ENCODE data around the gene DHX8. TPM values are rescaled to one million over a fixed set of nuclear protein-coding genes. Genes with fewer than 3 reads are reported as not detected.
A peak's percentile ranks its signal among the peaks of the same experiment; 100 is the strongest.
"Not testable (repeated sequence)": the region's sequence is repeated elsewhere in the genome, so short reads cannot be mapped to it uniquely, and the experiment has no call there.

The DHX8 gene
- total RNA-seq, 2 experiments from 2014 or later: 37.0 to 48.3 TPM

DNA sequence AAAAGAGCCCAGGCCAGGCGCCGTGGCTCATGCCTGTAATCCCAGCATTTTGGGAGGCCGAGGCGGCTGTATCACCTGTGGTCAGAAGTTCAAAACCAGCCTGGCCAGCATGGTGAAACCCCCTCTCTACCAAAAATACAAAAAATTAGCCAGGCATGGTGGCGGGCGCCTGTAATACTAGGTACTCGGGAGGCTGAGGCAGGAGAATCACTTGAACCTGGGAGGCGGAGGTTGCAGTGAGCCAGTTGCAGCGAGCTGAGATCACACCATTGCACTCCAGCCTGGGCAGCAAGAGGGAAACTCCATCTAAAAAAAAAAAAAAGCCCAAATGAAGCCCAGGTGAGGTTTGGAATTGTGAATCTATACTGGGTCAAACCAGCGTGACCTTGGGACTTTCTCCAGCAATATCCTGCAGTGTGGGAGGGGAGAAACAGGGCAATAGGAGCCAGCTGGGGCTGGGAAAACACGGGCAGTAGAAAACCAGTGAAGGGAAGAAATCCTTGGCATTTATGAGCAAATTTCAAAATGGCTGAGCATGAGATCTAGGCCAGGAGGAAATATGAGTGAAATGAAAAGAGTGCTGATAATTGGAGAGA lies 8.2 kb upstream of the DHX8 start:
- Histone ChIP-seq H3K4me1 (ENCODE audit: insufficient read depth, low read length, poor library complexity, severe bottlenecking) (no peaks in the 10 kb centered on the region), H2AFZ (ENCODE audit: low read length) (no peak overlapping the region), H3K9me3 (ENCODE audit: low read length) (no peaks in the 10 kb centered on the region), H3K36me3 (ENCODE audit: insufficient read depth, low read length) (no peaks in the 10 kb centered on the region), H3K4me2 (ENCODE audit: low read length) (no peak overlapping the region), H3K79me2 (ENCODE audit: insufficient read depth, low read depth, low read length) (no peaks in the 10 kb centered on the region), H3K9me2 (ENCODE audit: insufficient read depth, low read length) (no peaks in the 10 kb centered on the region), H3K27ac (ENCODE audit: low read depth, low read length, poor library complexity, severe bottlenecking) (no peak overlapping the region), H3K4me3 (ENCODE audit: low read depth, low read length, poor library complexity, severe bottlenecking) (no peak overlapping the region), H4K20me1 (ENCODE audit: insufficient read depth, low read length) (no peaks in the 10 kb centered on the region)
- POLR2A ChIA-PET: no interaction called here
- TF ChIP-seq, protein P1, sequence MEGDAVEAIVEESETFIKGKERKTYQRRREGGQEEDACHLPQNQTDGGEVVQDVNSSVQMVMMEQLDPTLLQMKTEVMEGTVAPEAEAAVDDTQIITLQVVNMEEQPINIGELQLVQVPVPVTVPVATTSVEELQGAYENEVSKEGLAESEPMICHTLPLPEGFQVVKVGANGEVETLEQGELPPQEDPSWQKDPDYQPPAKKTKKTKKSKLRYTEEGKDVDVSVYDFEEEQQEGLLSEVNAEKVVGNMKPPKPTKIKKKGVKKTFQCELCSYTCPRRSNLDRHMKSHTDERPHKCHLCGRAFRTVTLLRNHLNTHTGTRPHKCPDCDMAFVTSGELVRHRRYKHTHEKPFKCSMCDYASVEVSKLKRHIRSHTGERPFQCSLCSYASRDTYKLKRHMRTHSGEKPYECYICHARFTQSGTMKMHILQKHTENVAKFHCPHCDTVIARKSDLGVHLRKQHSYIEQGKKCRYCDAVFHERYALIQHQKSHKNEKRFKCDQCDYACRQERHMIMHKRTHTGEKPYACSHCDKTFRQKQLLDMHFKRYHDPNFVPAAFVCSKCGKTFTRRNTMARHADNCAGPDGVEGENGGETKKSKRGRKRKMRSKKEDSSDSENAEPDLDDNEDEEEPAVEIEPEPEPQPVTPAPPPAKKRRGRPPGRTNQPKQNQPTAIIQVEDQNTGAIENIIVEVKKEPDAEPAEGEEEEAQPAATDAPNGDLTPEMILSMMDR (conservative IDR thresholded peaks at IDR 0.05; ENCODE audit: low read length): no peak
- TF ChIP-seq EZH2phosphoT487 (IDR thresholded peaks at IDR 0.05; ENCODE audit: borderline replicate concordance, low read depth, low read length): no peak
- CTCF ChIA-PET (ENCODE audit: unreplicated experiment): no interaction called here
- BruUV-seq (replicated peaks): no TSS peak
- intact Hi-C loops (cut with micrococcal nuclease; ENCODE audit: unreplicated experiment): no loop called here
- no peak for DNase-seq (ENCODE audit: low spot score)

DNA sequence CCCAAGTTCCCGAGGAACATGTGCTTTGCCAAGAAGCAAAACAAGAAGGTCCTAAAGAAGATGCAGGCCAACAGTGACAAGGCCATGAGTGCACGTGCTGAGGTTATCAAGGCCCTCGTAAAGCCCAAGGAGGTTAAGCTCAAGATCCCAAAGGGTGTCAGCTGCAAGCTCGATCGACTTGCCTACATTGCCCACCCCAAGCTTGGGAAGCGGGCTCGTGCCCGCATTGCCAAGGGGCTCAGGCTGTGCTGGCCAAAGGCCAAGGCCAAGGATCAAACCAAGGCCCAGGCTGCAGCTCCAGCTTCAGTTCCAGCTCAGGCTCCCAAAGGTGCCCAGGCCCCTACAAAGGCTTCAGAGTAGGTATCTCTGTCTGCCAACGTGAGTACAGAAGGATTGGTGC lies 7.5 kb upstream of the DHX8 start:
- H3K4me2 ChIP-seq (ENCODE audit: low read length); intact Hi-C loops (cut with micrococcal nuclease; ENCODE audit: unreplicated experiment); H2AFZ ChIP-seq (ENCODE audit: low read length); DNase-seq (ENCODE audit: low spot score); H3K36me3 ChIP-seq (ENCODE audit: insufficient read depth, low read length); H3K9me3 ChIP-seq (ENCODE audit: low read length); BruUV-seq (replicated peaks); H3K4me3 ChIP-seq (ENCODE audit: low read depth, low read length, poor library complexity, severe bottlenecking); H4K20me1 ChIP-seq (ENCODE audit: insufficient read depth, low read length); H3K9me2 ChIP-seq (ENCODE audit: insufficient read depth, low read length); H3K4me1 ChIP-seq (ENCODE audit: insufficient read depth, low read length, poor library complexity, severe bottlenecking); CTCF ChIA-PET (ENCODE audit: unreplicated experiment); H3K79me2 ChIP-seq (ENCODE audit: insufficient read depth, low read depth, low read length); H3K27ac ChIP-seq (ENCODE audit: low read depth, low read length, poor library complexity, severe bottlenecking): not testable (repeated sequence)
- POLR2A ChIA-PET: interaction anchor here (0.6 kb wide), 1 partner anchor 365 kb away, joined by 5 read pairs; no protein-coding TSS in a partner anchor

DNA sequence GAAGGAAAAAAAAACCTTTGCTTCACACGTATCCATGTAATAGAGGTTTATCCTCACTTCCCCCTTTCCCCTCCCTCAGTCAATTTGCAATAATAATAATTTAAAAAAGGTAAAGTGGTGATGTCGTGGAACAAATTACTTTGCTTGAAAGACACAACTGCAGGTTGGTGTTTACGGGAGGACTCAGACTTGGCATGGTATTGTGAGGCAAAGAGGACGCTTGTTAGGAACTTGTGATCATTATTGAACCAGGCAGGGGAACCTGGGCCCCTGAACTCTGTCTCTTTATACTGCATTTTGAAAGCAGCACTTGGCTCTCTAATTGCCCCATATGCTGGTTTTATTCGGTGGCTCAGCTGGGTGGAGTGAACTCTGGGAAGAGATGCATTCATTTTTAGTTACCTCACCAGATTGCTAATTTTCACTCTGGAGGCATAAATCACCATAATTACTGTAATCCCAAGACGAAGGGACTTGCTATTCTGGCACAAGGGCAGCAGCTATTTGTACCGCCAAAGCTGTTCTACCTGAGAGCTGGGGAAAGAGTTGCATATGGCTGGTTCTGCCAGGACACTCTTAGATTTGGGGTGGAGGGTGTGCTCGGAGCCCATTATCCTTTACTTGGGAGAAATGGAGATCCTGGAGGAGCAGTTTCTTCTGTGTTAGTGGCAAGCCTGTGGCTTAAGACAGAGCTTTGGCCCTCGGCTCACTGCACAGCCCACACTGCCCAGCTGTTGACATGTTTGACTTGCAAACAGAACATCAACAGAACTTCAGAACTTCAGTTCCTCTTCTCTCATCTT lies 5.7 kb upstream of the DHX8 start:
- H4K20me1 ChIP-seq (ENCODE audit: insufficient read depth, low read length): no peaks in the 10 kb centered on the region
- DNase-seq (ENCODE audit: low spot score): no peak
- H3K9me2 ChIP-seq (ENCODE audit: insufficient read depth, low read length): no peaks in the 10 kb centered on the region
- no peak overlapping the region for H3K4me2 ChIP-seq (ENCODE audit: low read length)
- H3K36me3 ChIP-seq (ENCODE audit: insufficient read depth, low read length): no peaks in the 10 kb centered on the region
- no peaks in the 10 kb centered on the region for H3K9me3 ChIP-seq (ENCODE audit: low read length)
- no TSS peak for BruUV-seq (replicated peaks)
- TF ChIP-seq, protein P1 (conservative IDR thresholded peaks at IDR 0.05; ENCODE audit: low read length): no peak
- no peak for TF ChIP-seq EZH2phosphoT487 (IDR thresholded peaks at IDR 0.05; ENCODE audit: borderline replicate concordance, low read depth, low read length)
- no peak overlapping the region for H3K4me3 ChIP-seq (ENCODE audit: low read depth, low read length, poor library complexity, severe bottlenecking)
- ChIA-PET POLR2A (no interaction called here), CTCF (ENCODE audit: unreplicated experiment) (no interaction called here)
- peak overlapping the region; percentile 65 for H2AFZ ChIP-seq (ENCODE audit: low read length)
- intact Hi-C loops (cut with micrococcal nuclease; ENCODE audit: unreplicated experiment): no loop called here
- no peak overlapping the region for H3K27ac ChIP-seq (ENCODE audit: low read depth, low read length, poor library complexity, severe bottlenecking)
- peaks cover 3% of the 10 kb centered on the region for H3K4me1 ChIP-seq (ENCODE audit: insufficient read depth, low read length, poor library complexity, severe bottlenecking)
- H3K79me2 ChIP-seq (ENCODE audit: insufficient read depth, low read depth, low read length): no peaks in the 10 kb centered on the region

All from OCI-LY7 (cell line).